H9 (cell line): ENCODE data around the gene SLC25A25. TPM values are rescaled to one million over a fixed set of nuclear protein-coding genes. Genes with fewer than 3 reads are reported as not detected.

Experiments used
- DNase-seq: peaks from one replicate; pipeline ENCODE4 v3.0.0-alpha.2; 2017
- H2AFZ ChIP-seq: one replicate; pipeline ENCODE4 v1.6.1; 2013; ENCODE audit warnings: mild to moderate bottlenecking, low read length, control low read depth, moderate library complexity
- H2AK5ac ChIP-seq: 2 replicates; pipeline ENCODE4 v1.6.1; 2013; ENCODE audit warnings: low read length, control low read depth, mixed read lengths; ENCODE audit not compliant: insufficient read length
- H2BK120ac ChIP-seq: one replicate; pipeline ENCODE4 v1.6.1; 2013; ENCODE audit warnings: low read depth, mild to moderate bottlenecking, low read length, control low read depth, inconsistent platforms; ENCODE audit not compliant: poor library complexity, severe bottlenecking
- H2BK12ac ChIP-seq: 2 replicates; pipeline ENCODE4 v1.6.1; 2013; ENCODE audit warnings: low read length, control low read depth, mixed read lengths, low read depth; ENCODE audit not compliant: insufficient read length
- H2BK15ac ChIP-seq: 2 replicates; pipeline ENCODE4 v1.6.1; 2013; ENCODE audit warnings: low read depth, low read length, control low read depth
- H2BK20ac ChIP-seq: one replicate; pipeline ENCODE4 v1.6.1; 2013; ENCODE audit warnings: low read depth, mild to moderate bottlenecking, low read length, control low read depth, inconsistent platforms; ENCODE audit not compliant: poor library complexity, severe bottlenecking
- H2BK5ac ChIP-seq: 2 replicates; pipeline ENCODE4 v1.6.1; 2013; ENCODE audit warnings: low read length, control low read depth, mixed read lengths; ENCODE audit not compliant: insufficient read length
- H3K14ac ChIP-seq: 2 replicates; pipeline ENCODE4 v1.6.1; 2013; ENCODE audit warnings: low read length, control low read depth; ENCODE audit not compliant: insufficient read depth
- H3K18ac ChIP-seq: 2 replicates; pipeline ENCODE4 v1.6.1; 2013; ENCODE audit warnings: low read depth, mild to moderate bottlenecking, mixed read lengths, low read length, control low read depth; ENCODE audit not compliant: insufficient read length
- H3K23ac ChIP-seq: 2 replicates; pipeline ENCODE4 v1.6.1; 2013; ENCODE audit warnings: low read length, control low read depth, mixed read lengths, low read depth; ENCODE audit not compliant: insufficient read length
- H3K23me2 ChIP-seq: 2 replicates; pipeline ENCODE4 v1.6.1; 2013; ENCODE audit warnings: low read depth, mild to moderate bottlenecking, mixed read lengths, low read length, control low read depth; ENCODE audit not compliant: insufficient read length, poor library complexity, severe bottlenecking
- H3K27ac ChIP-seq: 2 replicates; pipeline ENCODE4 v1.5.1; 2013; ENCODE audit warnings: low read length, control low read depth, mixed read lengths, low read depth; ENCODE audit not compliant: insufficient read length
- H3K27me3 ChIP-seq: 2 replicates; pipeline ENCODE4 v1.6.1; 2013; ENCODE audit warnings: low read length, control low read depth, inconsistent platforms; ENCODE audit not compliant: insufficient read depth
- H3K4ac ChIP-seq: 2 replicates; pipeline ENCODE4 v1.6.1; 2013; ENCODE audit warnings: low read depth, mild to moderate bottlenecking, control low read depth, inconsistent platforms, low read length, moderate library complexity
- H3K4me1 ChIP-seq: 2 replicates; pipeline ENCODE4 v1.6.1; 2013; ENCODE audit warnings: low read length, control low read depth, inconsistent platforms; ENCODE audit not compliant: insufficient read depth
- H3K4me2 ChIP-seq: 2 replicates; pipeline ENCODE4 v1.6.1; 2013; ENCODE audit warnings: low read length, control low read depth, mixed read lengths; ENCODE audit not compliant: insufficient read length, insufficient read depth
- H3K56ac ChIP-seq: 2 replicates; pipeline ENCODE4 v1.6.1; 2013; ENCODE audit warnings: low read depth, mild to moderate bottlenecking, mixed read lengths, low read length, control low read depth; ENCODE audit not compliant: insufficient read length
- H3K79me1 ChIP-seq: 2 replicates; pipeline ENCODE4 v1.6.1; 2013; ENCODE audit warnings: low read depth, mild to moderate bottlenecking, moderate library complexity, low read length, control low read depth, inconsistent platforms; ENCODE audit not compliant: insufficient read depth, poor library complexity, severe bottlenecking
- H3K79me2 ChIP-seq: 2 replicates; pipeline ENCODE4 v1.6.1; 2013; ENCODE audit warnings: low read length, control low read depth, inconsistent platforms; ENCODE audit not compliant: insufficient read depth
- H3K9ac ChIP-seq: 2 replicates; pipeline ENCODE4 v1.6.1; 2013; ENCODE audit warnings: low read length, control low read depth, mixed read lengths; ENCODE audit not compliant: insufficient read length; ENCODE audit errors: extremely low read depth
- H3K9me3 ChIP-seq: one replicate; pipeline ENCODE4 v1.6.1; 2013; ENCODE audit warnings: low read depth, low read length, inconsistent platforms; ENCODE audit not compliant: control insufficient read depth
- H3T11ph ChIP-seq: one replicate; pipeline ENCODE4 v1.6.1; 2013; ENCODE audit warnings: mild to moderate bottlenecking, low read length, control low read depth, inconsistent platforms
- H4K20me1 ChIP-seq: one replicate; pipeline ENCODE4 v1.6.1; 2013; ENCODE audit not compliant: control insufficient read depth, insufficient read length, insufficient read depth
- H4K5ac ChIP-seq: 2 replicates; pipeline ENCODE4 v1.6.1; 2013; ENCODE audit warnings: low read depth, mild to moderate bottlenecking, mixed read lengths, low read length, control low read depth; ENCODE audit not compliant: insufficient read length
- H4K8ac ChIP-seq: replicated peaks from 2 replicates; pipeline ENCODE4 v1.6.1; 2013; ENCODE audit warnings: low read length, control low read depth, mixed read lengths, low read depth; ENCODE audit not compliant: insufficient read length
- H4K91ac ChIP-seq: 2 replicates; pipeline ENCODE4 v1.6.1; 2013; ENCODE audit warnings: low read depth, mild to moderate bottlenecking, moderate library complexity, mixed read lengths, low read length, control low read depth; ENCODE audit not compliant: insufficient read length
- H3K27ac Mint-ChIP-seq, 3 experiments: 2 replicates in 2 of 3; 3 replicates in 1 of 3; pipeline ENCODE4 v1.8.0; 2020 to 2021; ENCODE audit warnings: mixed read lengths in 3 of 3, mild to moderate bottlenecking in 1 of 3, moderate library complexity in 1 of 3
- H3K27me3 Mint-ChIP-seq: 2 replicates; pipeline ENCODE4 v1.8.0; 2021; ENCODE audit warnings: low read depth, mild to moderate bottlenecking, moderate library complexity, mixed read lengths
- H3K36me3 Mint-ChIP-seq, 3 experiments: 2 replicates in 2 of 3; 3 replicates in 1 of 3; pipeline ENCODE4 v1.8.0; 2020 to 2021; ENCODE audit warnings: low read depth in 3 of 3, mixed read lengths in 3 of 3; ENCODE audit not compliant: insufficient read depth in 1 of 3
- H3K4me1 Mint-ChIP-seq, 2 experiments: 2 replicates each; pipeline ENCODE4 v1.8.0; 2020; ENCODE audit warnings: mixed read lengths in 2 of 2
- H3K4me3 Mint-ChIP-seq, 2 experiments: 2 replicates in 1 of 2; 3 replicates in 1 of 2; pipeline ENCODE4 v1.8.0; 2020 to 2021; ENCODE audit warnings: mild to moderate bottlenecking in 2 of 2, mixed read lengths in 2 of 2, moderate library complexity in 1 of 2
- H3K9me3 Mint-ChIP-seq, 2 experiments: 2 replicates in 1 of 2; 3 replicates in 1 of 2; pipeline ENCODE4 v1.8.0; 2020; ENCODE audit warnings: mild to moderate bottlenecking in 2 of 2, mixed read lengths in 2 of 2, moderate library complexity in 1 of 2
- WGBS: extraction: QIAGEN DNeasy Blood & Tissue Kit; methylation state at CpG from one replicate; pipeline ENCODE4 v1.1.7; 2013; ENCODE audit warnings: missing lambda C conversion rate, low lambda C conversion rate, mixed read lengths; ENCODE audit not compliant: insufficient read length; ENCODE audit errors: extremely low coverage; 5-methylcytosine and 5-hydroxymethylcytosine counted together
- total RNA-seq: library from RNA; stranded (reverse); gene quantifications from 2 replicates; pipeline ENCODE4 v1.2.1, GENCODE V29; 2021
- TF ChIP-seq, protein P1 (sequence below): fragments of 200-600 bp; sonication (generic); conservative IDR thresholded peaks from 3 replicates; pipeline ENCODE4 v1.8.0; 2021; ENCODE audit warnings: antibody characterized with exemption, mild to moderate bottlenecking

Gene SLC25A25
- total RNA-seq, 1 experiment from 2014 or later: 16.9 TPM

DNA sequence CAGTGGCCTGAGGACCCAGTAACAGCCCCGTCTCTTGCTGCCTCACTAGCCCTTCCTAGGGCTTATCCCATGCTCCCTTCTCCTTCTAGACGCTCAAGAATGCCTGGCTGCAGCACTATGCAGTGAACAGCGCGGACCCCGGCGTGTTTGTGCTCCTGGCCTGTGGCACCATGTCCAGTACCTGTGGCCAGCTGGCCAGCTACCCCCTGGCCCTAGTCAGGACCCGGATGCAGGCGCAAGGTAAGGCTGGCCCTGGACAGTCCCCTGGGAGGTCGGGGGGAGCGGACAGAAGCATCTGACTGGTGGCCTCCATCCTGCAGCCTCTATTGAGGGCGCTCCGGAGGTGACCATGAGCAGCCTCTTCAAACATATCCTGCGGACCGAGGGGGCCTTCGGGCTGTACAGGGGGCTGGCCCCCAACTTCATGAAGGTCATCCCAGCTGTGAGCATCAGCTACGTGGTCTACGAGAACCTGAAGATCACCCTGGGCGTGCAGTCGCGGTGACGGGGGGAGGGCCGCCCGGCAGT lies 39.0 kb downstream of the SLC25A25 start:
- Histone ChIP-seq H3K9me3 (no peaks in the 10 kb centered on the region), H3K79me1 (no peaks in the 10 kb centered on the region), H3K4ac (no peak overlapping the region), H3K27me3 (no peaks in the 10 kb centered on the region), H2BK12ac (no peak overlapping the region), H3K9ac (no peak overlapping the region), H3K27ac (no peak overlapping the region), H3T11ph (no peak overlapping the region), H3K23ac (no peak overlapping the region), H3K18ac (no peak overlapping the region), H2AK5ac (no peak overlapping the region), H2BK120ac (no peak overlapping the region), H3K4me1 (no peaks in the 10 kb centered on the region; the same call in 1 of the 2 replicates), H4K5ac (no peak overlapping the region), H3K56ac (no peak overlapping the region), H4K8ac (no peak overlapping the region), H3K4me2 (no peak overlapping the region), H2AFZ (no peak overlapping the region), H3K79me2 (no peaks in the 10 kb centered on the region), H2BK20ac (no peak overlapping the region), H3K14ac (no peak overlapping the region), H4K91ac (no peak overlapping the region), H2BK15ac (no peak overlapping the region), H3K23me2 (no peaks in the 10 kb centered on the region), H4K20me1 (no peaks in the 10 kb centered on the region), H2BK5ac (no peak overlapping the region)
- WGBS: no CpG with 5 or more reads among the region's 23 CpGs
- DNase-seq: no peak
- Mint-ChIP-seq H3K4me3 (no peak overlapping the region), H3K4me1 (peaks cover 2 to 18% of the 10 kb centered on the region in 2 experiments), H3K36me3 (peaks cover 19 to 70% (median 52%) of the 10 kb centered on the region in 3 experiments; a peak in 6 of 7 replicates), H3K27ac (no peak overlapping the region), H3K27me3 (no peaks in the 10 kb centered on the region), H3K9me3 (no peaks in the 10 kb centered on the region)
- TF ChIP-seq, protein P1, sequence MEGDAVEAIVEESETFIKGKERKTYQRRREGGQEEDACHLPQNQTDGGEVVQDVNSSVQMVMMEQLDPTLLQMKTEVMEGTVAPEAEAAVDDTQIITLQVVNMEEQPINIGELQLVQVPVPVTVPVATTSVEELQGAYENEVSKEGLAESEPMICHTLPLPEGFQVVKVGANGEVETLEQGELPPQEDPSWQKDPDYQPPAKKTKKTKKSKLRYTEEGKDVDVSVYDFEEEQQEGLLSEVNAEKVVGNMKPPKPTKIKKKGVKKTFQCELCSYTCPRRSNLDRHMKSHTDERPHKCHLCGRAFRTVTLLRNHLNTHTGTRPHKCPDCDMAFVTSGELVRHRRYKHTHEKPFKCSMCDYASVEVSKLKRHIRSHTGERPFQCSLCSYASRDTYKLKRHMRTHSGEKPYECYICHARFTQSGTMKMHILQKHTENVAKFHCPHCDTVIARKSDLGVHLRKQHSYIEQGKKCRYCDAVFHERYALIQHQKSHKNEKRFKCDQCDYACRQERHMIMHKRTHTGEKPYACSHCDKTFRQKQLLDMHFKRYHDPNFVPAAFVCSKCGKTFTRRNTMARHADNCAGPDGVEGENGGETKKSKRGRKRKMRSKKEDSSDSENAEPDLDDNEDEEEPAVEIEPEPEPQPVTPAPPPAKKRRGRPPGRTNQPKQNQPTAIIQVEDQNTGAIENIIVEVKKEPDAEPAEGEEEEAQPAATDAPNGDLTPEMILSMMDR: no peak
